Measurements from ENCODE around the gene ZIC2. TPM values are rescaled to one million over a fixed set of nuclear protein-coding genes. Genes with fewer than 3 reads are reported as not detected.

The ZIC2 gene
- total and polyA plus RNA-seq, 10 donors: not detected

- DNase-seq: no peak
- intact Hi-C loops (cut with DNase I; ENCODE audit: low total_unique reads): no loop called here
- H3K36me3 ChIP-seq: no peaks in the 10 kb centered on the region
- peaks cover 0 to 19% (median 0%) of the 10 kb centered on the region in 8 donors for H3K9me3 ChIP-seq
- H3K4me3 ChIP-seq: peak overlapping the region in 1 of 8 donors; percentile 30
- 7 to 14% (median 8%) methylated on average over 42 of the region's 42 CpGs for WGBS, 5 donors
- peaks cover 0 to 35% (median 24%) of the 10 kb centered on the region in 6 donors for H3K4me1 ChIP-seq
- H3K27ac ChIP-seq: no peak overlapping the region
- peaks cover 33 to 100% (median 99%) of the 10 kb centered on the region in 7 donors for H3K27me3 ChIP-seq (replicated peaks in 1 of 7)
- no peak for TF ChIP-seq POLR2A (IDR thresholded peaks at IDR 0.05)
- TF ChIP-seq POLR2AphosphoS5 (IDR thresholded peaks at IDR 0.05): no peak
- TF ChIP-seq CTCF (IDR thresholded peaks at IDR 0.05 in 8 of 11, conservative IDR thresholded peaks at IDR 0.05 in 3 of 11): no peak
Observed at GRCh38 chr13:99990126-99990977, 8.8 kb downstream of the ZIC2 start.

- H3K27ac ChIP-seq: no peak overlapping the region
- peak overlapping the region in 1 of 8 donors; percentile 30 for H3K4me3 ChIP-seq
- intact Hi-C loops (cut with DNase I; ENCODE audit: low total_unique reads): no loop called here
Observed at GRCh38 chr13:99991013-99991827, 9.6 kb downstream of the ZIC2 start.

GRCh38 chr13:99991828-99992775, 10.5 kb downstream of the ZIC2 start:
- Histone ChIP-seq H3K4me3 (no peak overlapping the region), H3K36me3 (no peaks in the 10 kb centered on the region), H3K27me3 (replicated peaks in 1 of 7) (peaks cover 22 to 100% (median 99%) of the 10 kb centered on the region in 7 donors), H3K27ac (no peak overlapping the region), H3K4me1 (peaks cover 0 to 42% (median 27%) of the 10 kb centered on the region in 6 donors), H3K9me3 (peaks cover 0 to 33% (median 0%) of the 10 kb centered on the region in 8 donors)
- 8 to 20% (median 10%) methylated on average over 31 to 36 of the region's 36 CpGs for WGBS, 5 donors
- DNase-seq: no peak
- TF ChIP-seq POLR2AphosphoS5 (IDR thresholded peaks at IDR 0.05) (no peak), CTCF (IDR thresholded peaks at IDR 0.05 in 8 of 11, conservative IDR thresholded peaks at IDR 0.05 in 3 of 11) (no peak), POLR2A (IDR thresholded peaks at IDR 0.05) (no peak)
- intact Hi-C loops (cut with DNase I; ENCODE audit: low total_unique reads): no loop called here

More at GRCh38 chr13:99991013-99991827, 9.6 kb downstream of the ZIC2 start:
- H3K9me3 ChIP-seq: peaks cover 0 to 27% (median 0%) of the 10 kb centered on the region in 8 donors
- H3K27me3 ChIP-seq (replicated peaks in 1 of 7): peaks cover 28 to 100% (median 99%) of the 10 kb centered on the region in 7 donors
- no peaks in the 10 kb centered on the region for H3K36me3 ChIP-seq
- TF ChIP-seq POLR2AphosphoS5 (IDR thresholded peaks at IDR 0.05): no peak
- no peak for TF ChIP-seq POLR2A (IDR thresholded peaks at IDR 0.05)
- TF ChIP-seq CTCF (IDR thresholded peaks at IDR 0.05 in 8 of 11, conservative IDR thresholded peaks at IDR 0.05 in 3 of 11): no peak
- WGBS, 5 donors: 8 to 22% (median 10%) methylated on average over 31 to 35 of the region's 35 CpGs
- no peak for DNase-seq
- H3K4me1 ChIP-seq: peaks cover 0 to 41% (median 27%) of the 10 kb centered on the region in 6 donors
